ENCODE measurements around the gene IL18R1. TPM values are rescaled to one million over a fixed set of nuclear protein-coding genes. Genes with fewer than 3 reads are reported as not detected.

IL18R1 gene
- polyA plus RNA-seq, 2 of the 4 experiments (the other 2 are of a cell fraction), result 0.87 to 2.6 TPM

DNA sequence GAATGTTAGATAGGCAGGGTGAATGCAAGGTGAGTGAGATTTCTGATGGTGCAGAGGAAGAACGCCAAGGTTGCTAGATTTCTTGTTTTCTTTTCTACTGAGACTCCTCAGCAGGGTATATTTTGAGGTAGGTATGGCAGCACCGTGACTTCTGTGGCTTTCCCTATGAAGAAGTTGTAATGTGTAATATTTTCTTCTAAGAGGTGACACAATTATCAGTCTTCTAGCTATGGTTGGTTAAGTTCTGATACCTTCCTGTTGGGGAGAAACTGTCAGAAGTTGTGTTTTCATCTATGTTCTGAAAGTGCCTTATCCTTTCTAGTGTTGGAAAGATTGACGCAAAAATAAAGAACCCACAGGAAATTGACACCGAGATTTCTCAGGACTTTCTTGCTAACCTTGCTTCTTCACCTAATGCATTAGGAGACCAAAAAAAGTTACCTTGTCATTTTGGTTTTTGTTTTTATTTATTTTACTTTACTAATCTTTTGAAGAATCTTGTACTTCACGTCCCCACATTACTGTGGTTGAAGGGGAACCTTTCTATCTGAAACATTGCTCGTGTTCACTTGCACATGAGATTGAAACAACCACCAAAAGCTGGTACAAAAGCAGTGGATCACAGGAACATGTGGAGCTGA lies 11.9 kb downstream of the IL18R1 start:
- CTCF ChIA-PET, result interaction anchor here (1.6 kb wide), 1 partner anchor 82 kb away, joined by 4 read pairs; no protein-coding TSS in a partner anchor
- 42% methylated on average over 6 of the region's 6 CpGs for whole genome bisulfite sequencing (ENCODE audit: missing lambda C conversion rate)

DNA sequence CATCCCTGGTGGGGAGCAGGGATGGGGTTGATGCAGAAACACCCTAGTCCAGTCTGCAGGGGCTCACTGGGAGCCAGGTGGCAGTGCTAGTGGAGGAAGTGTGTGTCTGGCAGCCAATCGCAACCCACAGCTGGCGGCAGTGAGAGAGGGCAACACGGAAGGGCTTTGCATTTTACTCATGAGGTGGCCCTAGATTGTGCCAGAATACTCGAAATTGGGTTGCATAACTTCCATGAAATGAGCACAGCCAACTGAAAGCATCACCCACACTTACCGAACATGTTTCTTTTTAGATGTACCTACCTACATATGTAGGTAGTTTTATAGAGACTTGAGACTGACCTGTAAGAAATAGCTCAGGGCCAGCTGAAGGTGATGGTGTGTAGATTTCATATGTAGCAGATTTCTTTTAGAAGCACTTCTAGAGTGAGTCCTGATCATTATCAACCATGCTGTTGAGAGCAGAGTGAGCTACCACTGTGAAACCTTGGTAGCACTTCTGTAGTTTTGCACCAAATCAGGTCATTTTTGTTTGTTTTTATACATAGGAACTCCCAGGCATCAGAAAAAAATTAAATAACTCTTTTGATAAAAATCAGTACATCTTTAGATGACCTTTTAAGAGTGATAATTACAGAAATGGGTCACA lies 13.0 kb downstream of the IL18R1 start:
- POLR2A ChIA-PET, result no interaction called here
- H3K9me3 ChIP-seq, result peaks cover 21% of the 10 kb centered on the region
- no peak for DNase-seq (ENCODE audit: low read depth in 1 of 2, low spot score in 1 of 2)
- H3K27ac ChIP-seq, result no peak overlapping the region
- TF ChIP-seq, protein P1, sequence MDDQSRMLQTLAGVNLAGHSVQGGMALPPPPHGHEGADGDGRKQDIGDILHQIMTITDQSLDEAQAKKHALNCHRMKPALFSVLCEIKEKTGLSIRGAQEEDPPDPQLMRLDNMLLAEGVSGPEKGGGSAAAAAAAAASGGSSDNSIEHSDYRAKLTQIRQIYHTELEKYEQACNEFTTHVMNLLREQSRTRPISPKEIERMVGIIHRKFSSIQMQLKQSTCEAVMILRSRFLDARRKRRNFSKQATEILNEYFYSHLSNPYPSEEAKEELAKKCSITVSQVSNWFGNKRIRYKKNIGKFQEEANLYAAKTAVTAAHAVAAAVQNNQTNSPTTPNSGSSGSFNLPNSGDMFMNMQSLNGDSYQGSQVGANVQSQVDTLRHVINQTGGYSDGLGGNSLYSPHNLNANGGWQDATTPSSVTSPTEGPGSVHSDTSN (IDR thresholded peaks at IDR 0.05), result no peak
- no peak for TF ChIP-seq HEYL (CRISPR knock-in tag; IDR thresholded peaks at IDR 0.05)
- no peak for TF ChIP-seq ZNF302 (CRISPR knock-in tag; IDR thresholded peaks at IDR 0.05)
- no peak for TF ChIP-seq FOSL2 (IDR thresholded peaks at IDR 0.05)
- TF ChIP-seq FOSL2 (CRISPR knock-in tag; IDR thresholded peaks at IDR 0.05), result no peak
- TF ChIP-seq RAD21 (conservative IDR thresholded peaks at IDR 0.05 in 1 of 2, IDR thresholded peaks at IDR 0.05 in 1 of 2), result no peak
- TF ChIP-seq, protein P2, sequence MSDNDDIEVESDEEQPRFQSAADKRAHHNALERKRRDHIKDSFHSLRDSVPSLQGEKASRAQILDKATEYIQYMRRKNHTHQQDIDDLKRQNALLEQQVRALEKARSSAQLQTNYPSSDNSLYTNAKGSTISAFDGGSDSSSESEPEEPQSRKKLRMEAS (IDR thresholded peaks at IDR 0.05), result no peak
- TF ChIP-seq FOXS1 (CRISPR knock-in tag; IDR thresholded peaks at IDR 0.05), result no peak
- no peak for TF ChIP-seq MAZ (IDR thresholded peaks at IDR 0.05; ENCODE audit: borderline replicate concordance, low read depth, low read length)
- TF ChIP-seq, protein P3, sequence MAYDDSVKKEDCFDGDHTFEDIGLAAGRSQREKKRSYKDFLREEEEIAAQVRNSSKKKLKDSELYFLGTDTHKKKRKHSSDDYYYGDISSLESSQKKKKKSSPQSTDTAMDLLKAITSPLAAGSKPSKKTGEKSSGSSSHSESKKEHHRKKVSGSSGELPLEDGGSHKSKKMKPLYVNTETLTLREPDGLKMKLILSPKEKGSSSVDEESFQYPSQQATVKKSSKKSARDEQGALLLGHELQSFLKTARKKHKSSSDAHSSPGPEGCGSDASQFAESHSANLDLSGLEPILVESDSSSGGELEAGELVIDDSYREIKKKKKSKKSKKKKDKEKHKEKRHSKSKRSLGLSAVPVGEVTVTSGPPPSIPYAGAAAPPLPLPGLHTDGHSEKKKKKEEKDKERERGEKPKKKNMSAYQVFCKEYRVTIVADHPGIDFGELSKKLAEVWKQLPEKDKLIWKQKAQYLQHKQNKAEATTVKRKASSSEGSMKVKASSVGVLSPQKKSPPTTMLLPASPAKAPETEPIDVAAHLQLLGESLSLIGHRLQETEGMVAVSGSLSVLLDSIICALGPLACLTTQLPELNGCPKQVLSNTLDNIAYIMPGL (CRISPR knock-in tag; IDR thresholded peaks at IDR 0.05; ENCODE audit: borderline replicate concordance), result no peak
- TF ChIP-seq RNF2 (IDR thresholded peaks at IDR 0.05; ENCODE audit: borderline replicate concordance, low read depth), result no peak
- no peak for TF ChIP-seq EP300 (IDR thresholded peaks at IDR 0.05)
- no peak for TF ChIP-seq CBX8 (IDR thresholded peaks at IDR 0.05)
- TF ChIP-seq NPAS2 (CRISPR knock-in tag; IDR thresholded peaks at IDR 0.05; ENCODE audit: borderline replicate concordance), result no peak
- TF ChIP-seq EHMT2 (IDR thresholded peaks at IDR 0.05; ENCODE audit: low read depth), result no peak
- TF ChIP-seq HOXB13 (CRISPR knock-in tag; IDR thresholded peaks at IDR 0.05; ENCODE audit: low read depth), result no peak
- TF ChIP-seq KDM5A (IDR thresholded peaks at IDR 0.05), result no peak
- TF ChIP-seq, protein P4, sequence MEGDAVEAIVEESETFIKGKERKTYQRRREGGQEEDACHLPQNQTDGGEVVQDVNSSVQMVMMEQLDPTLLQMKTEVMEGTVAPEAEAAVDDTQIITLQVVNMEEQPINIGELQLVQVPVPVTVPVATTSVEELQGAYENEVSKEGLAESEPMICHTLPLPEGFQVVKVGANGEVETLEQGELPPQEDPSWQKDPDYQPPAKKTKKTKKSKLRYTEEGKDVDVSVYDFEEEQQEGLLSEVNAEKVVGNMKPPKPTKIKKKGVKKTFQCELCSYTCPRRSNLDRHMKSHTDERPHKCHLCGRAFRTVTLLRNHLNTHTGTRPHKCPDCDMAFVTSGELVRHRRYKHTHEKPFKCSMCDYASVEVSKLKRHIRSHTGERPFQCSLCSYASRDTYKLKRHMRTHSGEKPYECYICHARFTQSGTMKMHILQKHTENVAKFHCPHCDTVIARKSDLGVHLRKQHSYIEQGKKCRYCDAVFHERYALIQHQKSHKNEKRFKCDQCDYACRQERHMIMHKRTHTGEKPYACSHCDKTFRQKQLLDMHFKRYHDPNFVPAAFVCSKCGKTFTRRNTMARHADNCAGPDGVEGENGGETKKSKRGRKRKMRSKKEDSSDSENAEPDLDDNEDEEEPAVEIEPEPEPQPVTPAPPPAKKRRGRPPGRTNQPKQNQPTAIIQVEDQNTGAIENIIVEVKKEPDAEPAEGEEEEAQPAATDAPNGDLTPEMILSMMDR (IDR thresholded peaks at IDR 0.05), result no peak
- TF ChIP-seq ESRRA (IDR thresholded peaks at IDR 0.05; ENCODE audit: borderline replicate concordance, low read length), result no peak
- no peak for TF ChIP-seq TFCP2L1 (CRISPR knock-in tag; IDR thresholded peaks at IDR 0.05)
- H3K4me3 ChIP-seq, result no peak overlapping the region
- no peak for ATAC-seq
- no peak overlapping the region for H3K4me2 ChIP-seq
- CTCF ChIA-PET, result interaction anchor here (1.6 to 2.6 kb wide), 2 partner anchors 12 to 81 kb away, joined by 4 to 8 read pairs; partner anchors contain the start of gene IL18R1
- no peaks in the 10 kb centered on the region for H3K4me1 ChIP-seq
- WGBS (ENCODE audit: missing lambda C conversion rate), result 63% methylated on average over 5 of the region's 5 CpGs
- no peak for FAIRE-seq

More for the DNA sequence above, 11.9 kb downstream of the IL18R1 start:
- no peaks in the 10 kb centered on the region for H3K4me1 ChIP-seq
- H3K4me3 ChIP-seq, result no peak overlapping the region
- no peak overlapping the region for H3K27ac ChIP-seq
- POLR2A ChIA-PET, result no interaction called here
- DNase-seq (ENCODE audit: low read depth in 1 of 2, low spot score in 1 of 2) (no peak), FAIRE-seq (no peak), ATAC-seq (no peak)
- no peak overlapping the region for H3K4me2 ChIP-seq
- peaks cover 21% of the 10 kb centered on the region for H3K9me3 ChIP-seq
- TF ChIP-seq GATA3 (IDR thresholded peaks at IDR 0.05; ENCODE audit: borderline replicate concordance), result no peak
- TF ChIP-seq FOSB (CRISPR knock-in tag; IDR thresholded peaks at IDR 0.05), result no peak
